Activated T-cell treated with anti-CD3 and anti-CD28 coated beads for 48 hours (primary cell): ENCODE measurements around the gene ASB6.
A peak's percentile ranks its signal among the peaks of the same experiment; 100 is the strongest.
"Not testable (repeated sequence)": the region's sequence is repeated elsewhere in the genome, so short reads cannot be mapped to it uniquely, and the experiment has no call there.

Experiments used
- DNase-seq: peaks from one replicate; pipeline ENCODE4 v3.0.0-alpha.2; 2020; ENCODE audit warnings: low read depth

The ASB6 gene

GRCh38 chr9:129667378-129667777 lies 25.4 kb upstream of the ASB6 start:
- DNase-seq = no peak

GRCh38 chr9:129666575-129666974 lies 24.6 kb upstream of the ASB6 start:
- no peak for DNase-seq

- no peak for DNase-seq
Measured at GRCh38 chr9:129665814-129666520, 24.0 kb upstream of the ASB6 start.

- peak; percentile 38 for DNase-seq
Measured at GRCh38 chr9:129665389-129665775, 23.4 kb upstream of the ASB6 start, which contains the start of gene PRRX2. Gene PRRX2 (plus strand): TSS chr9:129665647. CDS start chr9:129665868, 221 bp downstream.

- DNase-seq = no peak
Measured at GRCh38 chr9:129664746-129665388, 22.9 kb upstream of the ASB6 start.

GRCh38 chr9:129662239-129662638 lies 20.3 kb upstream of the ASB6 start:
- DNase-seq = not testable (repeated sequence)

- no peak for DNase-seq
Measured at GRCh38 chr9:129661029-129661428, 19.1 kb upstream of the ASB6 start.

GRCh38 chr9:129656795-129657390 lies 14.9 kb upstream of the ASB6 start:
- no peak for DNase-seq

- DNase-seq = no peak
Measured at GRCh38 chr9:129655696-129656095, 13.7 kb upstream of the ASB6 start.

GRCh38 chr9:129655154-129655553 lies 13.2 kb upstream of the ASB6 start:
- DNase-seq = no peak

- DNase-seq = no peak
Measured at GRCh38 chr9:129654554-129655040, 12.6 kb upstream of the ASB6 start.

GRCh38 chr9:129653823-129654553 lies 12.0 kb upstream of the ASB6 start:
- no peak for DNase-seq

- no peak for DNase-seq
Measured at GRCh38 chr9:129650680-129651235, 8.8 kb upstream of the ASB6 start.

- DNase-seq = no peak
Measured at GRCh38 chr9:129649726-129650679, 8.1 kb upstream of the ASB6 start.

GRCh38 chr9:129648764-129649115 lies 6.8 kb upstream of the ASB6 start:
- DNase-seq = no peak

GRCh38 chr9:129648092-129648763 lies 6.3 kb upstream of the ASB6 start:
- DNase-seq = no peak

- DNase-seq = no peak
Measured at GRCh38 chr9:129647635-129648034, 5.7 kb upstream of the ASB6 start.

GRCh38 chr9:129646654-129647053 lies 4.7 kb upstream of the ASB6 start:
- DNase-seq = no peak

GRCh38 chr9:129646252-129646651 lies 4.3 kb upstream of the ASB6 start:
- DNase-seq = no peak

- DNase-seq = no peak
Measured at GRCh38 chr9:129644902-129645301, 3.0 kb upstream of the ASB6 start.

- DNase-seq = no peak
Measured at GRCh38 chr9:129644365-129644764, 2.4 kb upstream of the ASB6 start.
